NT2/D1 (cell line): ENCODE measurements around the gene SPATA9.

Experiments used
- DNase-seq: peaks from one replicate; pipeline ENCODE4 v3.0.0-alpha.2; 2011; ENCODE audit warnings: low read depth, low spot score
- H3K27me3 ChIP-seq: 2 replicates; pipeline ENCODE4 v1.6.0; 2011; ENCODE audit warnings: mild to moderate bottlenecking; ENCODE audit not compliant: insufficient read length, insufficient read depth
- H3K36me3 ChIP-seq: 2 replicates; pipeline ENCODE4 v1.6.1; 2011; ENCODE audit warnings: mild to moderate bottlenecking, low read length, mixed read lengths; ENCODE audit not compliant: insufficient read depth, insufficient read length
- H3K4me1 ChIP-seq: 2 replicates; pipeline ENCODE4 v1.5.1; 2011; ENCODE audit not compliant: insufficient read depth, insufficient read length
- H3K4me3 ChIP-seq: 2 replicates; pipeline ENCODE4 v1.5.1; 2011; ENCODE audit warnings: low read depth; ENCODE audit not compliant: insufficient read length
- H3K9ac ChIP-seq: 2 replicates; pipeline ENCODE4 v1.6.0; 2011; ENCODE audit warnings: low read depth; ENCODE audit not compliant: insufficient read length
- H3K9me3 ChIP-seq: 2 replicates; pipeline ENCODE4 v1.5.1; 2011; ENCODE audit warnings: mild to moderate bottlenecking, low read length; ENCODE audit not compliant: insufficient read depth
- SUZ12 ChIP-seq: IDR thresholded peaks from 2 replicates; pipeline ENCODE4 v1.6.1; 2011; ENCODE audit not compliant: insufficient read length, insufficient read depth; ENCODE audit errors: extremely low read depth
- YY1 ChIP-seq: IDR thresholded peaks from 2 replicates; pipeline ENCODE4 v1.6.1; 2011; ENCODE audit not compliant: insufficient read length, insufficient read depth
- ZNF274 ChIP-seq: IDR thresholded peaks from 2 replicates; pipeline ENCODE4 v1.6.1; 2011; ENCODE audit warnings: mild to moderate bottlenecking, low read depth, low read length

The SPATA9 gene, protein sequence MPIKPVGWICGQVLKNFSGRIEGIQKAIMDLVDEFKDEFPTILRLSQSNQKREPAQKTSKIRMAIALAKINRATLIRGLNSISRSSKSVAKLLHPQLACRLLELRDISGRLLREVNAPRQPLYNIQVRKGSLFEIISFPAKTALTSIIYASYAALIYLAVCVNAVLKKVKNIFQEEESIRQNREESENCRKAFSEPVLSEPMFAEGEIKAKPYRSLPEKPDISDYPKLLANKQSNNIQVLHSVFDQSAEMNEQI

GRCh38 chr5:95682891-95683290 lies at the start of gene SPATA9:
Gene SPATA9, minus strand, starts transcription at chr5:95682991. Its CDS starts 137 bp downstream, at chr5:95682854.
- Histone ChIP-seq H3K27me3 (no peaks in the 10 kb centered on the region), H3K36me3 (no peaks in the 10 kb centered on the region), H3K9ac (no peak within 1 kb of the TSS), H3K4me1 (no peaks in the 10 kb centered on the region), H3K4me3 (no peak within 1 kb of the TSS), H3K9me3 (no peaks in the 10 kb centered on the region)
- TF ChIP-seq SUZ12 (no peak), ZNF274 (no peak), YY1 (no peak)
- DNase-seq = no peak

DNA sequence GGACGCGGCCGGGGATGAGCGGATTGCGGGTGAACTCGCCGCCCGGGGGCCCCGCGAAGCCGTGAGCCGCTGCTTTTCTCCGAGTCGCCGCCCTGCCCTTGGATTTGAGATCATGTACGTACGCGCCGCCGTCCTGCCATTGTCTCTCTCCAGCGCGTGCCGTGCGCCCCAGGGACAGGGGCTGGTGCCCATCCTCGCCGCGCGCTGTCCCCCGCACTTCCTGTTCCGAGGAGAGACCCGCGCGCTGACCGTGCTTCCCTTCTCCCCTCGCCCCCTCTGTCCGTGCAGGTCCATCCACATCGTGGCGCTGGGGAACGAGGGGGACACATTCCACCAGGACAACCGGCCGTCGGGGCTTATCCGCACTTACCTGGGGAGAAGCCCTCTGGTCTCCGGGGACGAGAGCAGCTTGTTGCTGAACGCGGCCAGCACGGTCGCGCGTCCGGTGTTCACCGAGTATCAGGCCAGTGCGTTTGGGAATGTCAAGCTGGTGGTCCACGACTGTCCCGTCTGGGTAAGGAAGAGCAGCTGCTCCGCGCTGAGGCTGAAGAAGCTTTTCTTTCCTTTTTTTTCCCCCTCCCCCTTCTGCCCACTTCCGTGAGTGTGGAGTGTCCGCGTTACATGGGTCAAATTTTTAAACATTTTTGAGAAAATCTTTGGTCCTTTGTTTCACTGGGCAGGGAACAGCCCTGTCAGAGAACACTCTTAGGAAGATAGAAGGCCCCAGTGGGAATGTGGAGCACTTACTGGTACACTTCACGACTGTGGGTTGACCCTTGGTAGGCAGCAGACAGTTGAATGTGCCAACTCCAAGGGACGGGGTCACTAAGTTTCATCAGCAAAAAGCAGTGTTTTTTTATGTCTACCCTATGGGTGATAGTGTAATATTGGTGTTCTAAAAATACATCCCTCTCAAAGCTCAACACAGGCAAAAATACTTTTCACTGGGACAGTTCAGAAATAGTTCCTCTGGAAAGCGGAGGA lies 49.1 kb upstream of the SPATA9 start:
- Histone ChIP-seq H3K4me3 (peak overlapping the region; percentile 76), H3K36me3 (no peaks in the 10 kb centered on the region), H3K4me1 (no peaks in the 10 kb centered on the region), H3K9ac (peak overlapping the region; percentile 82), H3K27me3 (peaks cover 24% of the 10 kb centered on the region), H3K9me3 (no peaks in the 10 kb centered on the region)
- TF ChIP-seq YY1 (no peak), SUZ12 (no peak), ZNF274 (no peak)
- no peak for DNase-seq

- H3K36me3 ChIP-seq = no peaks in the 10 kb centered on the region
- peaks cover 24% of the 10 kb centered on the region for H3K27me3 ChIP-seq
- TF ChIP-seq SUZ12 (no peak), ZNF274 (no peak), YY1 (no peak)
- H3K4me1 ChIP-seq = no peaks in the 10 kb centered on the region
- H3K4me3 ChIP-seq = peak within 1 kb of the TSS; percentile 76
- no peaks in the 10 kb centered on the region for H3K9me3 ChIP-seq
- peak; percentile 51 for DNase-seq
- H3K9ac ChIP-seq = peak within 1 kb of the TSS; percentile 82
Observed at GRCh38 chr5:95730730-95731570, 48.2 kb upstream of the SPATA9 start, which contains the start of gene RHOBTB3. Gene RHOBTB3, plus strand, starts transcription at chr5:95731336. Its CDS starts 347 bp downstream, at chr5:95731683.

DNA sequence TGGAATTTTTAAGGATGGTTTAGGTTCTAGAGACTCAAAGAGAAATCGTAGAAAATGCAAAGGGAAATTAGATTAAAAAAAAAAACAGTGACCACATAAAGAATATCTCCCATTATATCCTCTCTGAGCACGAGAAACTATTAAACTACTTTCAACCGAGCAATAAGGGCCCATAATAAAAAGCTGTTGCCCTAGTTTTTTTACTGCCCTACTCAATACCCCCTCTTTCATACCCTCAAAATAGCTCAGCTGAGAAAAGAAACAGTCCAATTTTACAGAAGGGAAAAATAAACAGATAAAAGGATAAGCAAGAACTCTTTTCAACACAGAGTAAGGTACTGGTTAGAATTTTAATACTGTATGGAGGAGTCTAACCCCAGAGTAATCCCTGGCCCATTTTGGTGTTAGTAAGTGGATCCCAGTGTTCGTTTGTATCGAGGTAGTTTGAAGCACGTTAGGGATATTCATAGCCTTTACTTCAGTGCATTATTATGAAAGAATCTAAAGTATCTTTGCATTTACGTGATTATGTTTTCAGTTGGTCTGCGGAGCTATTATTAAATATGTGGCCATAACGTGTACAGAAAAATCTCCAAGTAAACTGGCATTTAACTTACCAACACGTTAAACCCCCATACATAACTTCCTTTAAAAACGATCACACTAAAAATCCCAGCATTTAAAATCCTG lies 47.4 kb upstream of the SPATA9 start:
- DNase-seq = no peak
- H3K27me3 ChIP-seq = peaks cover 24% of the 10 kb centered on the region
- peak overlapping the region; percentile 82 for H3K9ac ChIP-seq
- no peak for TF ChIP-seq SUZ12
- no peak for TF ChIP-seq YY1
- no peak for TF ChIP-seq ZNF274
- H3K36me3 ChIP-seq = no peaks in the 10 kb centered on the region
- H3K9me3 ChIP-seq = no peaks in the 10 kb centered on the region
- no peaks in the 10 kb centered on the region for H3K4me1 ChIP-seq
- peak overlapping the region; percentile 76 for H3K4me3 ChIP-seq

GRCh38 chr5:95729115-95730010 lies 46.6 kb upstream of the SPATA9 start:
- TF ChIP-seq YY1 (no peak), ZNF274 (no peak), SUZ12 (no peak)
- DNase-seq = no peak
- no peaks in the 10 kb centered on the region for H3K36me3 ChIP-seq
- no peak overlapping the region for H3K4me3 ChIP-seq
- no peak overlapping the region for H3K9ac ChIP-seq
- no peaks in the 10 kb centered on the region for H3K4me1 ChIP-seq
- H3K27me3 ChIP-seq = peaks cover 24% of the 10 kb centered on the region
- H3K9me3 ChIP-seq = no peaks in the 10 kb centered on the region
